Caco-2 (cell line): ENCODE data around the gene OTULINL. TPM values are rescaled to one million over a fixed set of nuclear protein-coding genes. Genes with fewer than 3 reads are reported as not detected.

Source experiments
- BruUV-seq: library from RNA; stranded (reverse); fragments of 400-500 nt; replicated peaks from 2 replicates; lab custom pipeline; 2021; lab: Mats Ljungman, UMichigan
- CTCF ChIA-PET: fragments of 300-600 bp; sonication (Branson Sonifier 250); formaldehyde crosslinking; loops from one replicate; lab custom pipeline; 2022; ENCODE audit warnings: antibody characterized with exemption; lab: Charles Lee
- POLR2A ChIA-PET: fragments of 300-600 bp; sonication (Branson Sonifier 250); formaldehyde crosslinking; loops from one replicate; lab custom pipeline; 2022; ENCODE audit warnings: antibody characterized with exemption; lab: Charles Lee
- DNase-seq, 2 experiments: peaks; one replicate each; pipeline versions ENCODE4 v3.0.0 to v3.0.0-alpha.2; 2020 to 2022
- H3K27me3 ChIP-seq: replicated peaks from 2 replicates; pipeline ENCODE4 v1.6.0; 2011; ENCODE audit warnings: low read length; ENCODE audit not compliant: control insufficient read depth, insufficient read depth
- H3K36me3 ChIP-seq: 2 replicates; pipeline ENCODE4 v1.5.1; 2011; ENCODE audit warnings: low read length; ENCODE audit not compliant: control insufficient read depth, insufficient read depth
- H3K4me1 ChIP-seq: fragments of 250-450 bp; sonication (Bioruptor Pico); 2 replicates; pipeline ENCODE4 v1.5.1; 2020; ENCODE audit warnings: mild to moderate bottlenecking
- H3K4me3 ChIP-seq: 2 replicates; pipeline ENCODE4 v1.5.1; 2011; ENCODE audit warnings: low read depth, mild to moderate bottlenecking, control low read depth, low read length
- H3K9me3 ChIP-seq: fragments of 250-450 bp; sonication (Bioruptor Pico); 2 replicates; pipeline ENCODE4 v1.5.1; 2020; ENCODE audit warnings: mild to moderate bottlenecking, moderate library complexity
- H3K27ac Mint-ChIP-seq: one replicate; pipeline ENCODE4 v1.8.0; 2022; ENCODE audit warnings: mixed read lengths; ENCODE audit not compliant: unreplicated experiment
- H3K27me3 Mint-ChIP-seq: one replicate; pipeline ENCODE4 v1.8.0; 2022; ENCODE audit warnings: mixed read lengths; ENCODE audit not compliant: insufficient read depth, unreplicated experiment
- H3K36me3 Mint-ChIP-seq: one replicate; pipeline ENCODE4 v1.8.0; 2022; ENCODE audit warnings: mild to moderate bottlenecking, mixed read lengths; ENCODE audit not compliant: insufficient read depth, unreplicated experiment
- H3K4me1 Mint-ChIP-seq: one replicate; pipeline ENCODE4 v1.8.0; 2022; ENCODE audit warnings: low read depth, mixed read lengths; ENCODE audit not compliant: unreplicated experiment
- H3K4me3 Mint-ChIP-seq: one replicate; pipeline ENCODE4 v1.8.0; 2022; ENCODE audit warnings: mild to moderate bottlenecking, moderate library complexity, mixed read lengths; ENCODE audit not compliant: unreplicated experiment
- H3K9me3 Mint-ChIP-seq: one replicate; pipeline ENCODE4 v1.8.0; 2022; ENCODE audit warnings: mixed read lengths; ENCODE audit not compliant: unreplicated experiment
- intact Hi-C: fragments of 100-400 bp; cut with micrococcal nuclease; formaldehyde crosslinking; loops from one replicate; pipeline ENCODE4 v1.10.0; 2022; ENCODE audit not compliant: unreplicated experiment
- total RNA-seq: library from RNA; stranded (reverse); gene quantifications from 2 replicates; pipeline ENCODE4 v1.2.3, GENCODE V29; 2022
- TF ChIP-seq, protein P1 (sequence below), 2 experiments: fragments of 200-600 bp in 1 of 2; IDR thresholded peaks; 1 replicate in 1 of 2; 2 replicates in 1 of 2; pipeline versions ENCODE4 v1.5.1 to v1.8.0; 2011 to 2022; ENCODE audit warnings: antibody characterized with exemption in 1 of 2, control low read depth in 1 of 2, inconsistent platforms in 1 of 2, low read depth in 1 of 2, low read length in 1 of 2, mild to moderate bottlenecking in 1 of 2, moderate library complexity in 1 of 2; ENCODE audit not compliant: insufficient read depth in 1 of 2, severe bottlenecking in 1 of 2, unreplicated experiment in 1 of 2

Gene OTULINL
- total RNA-seq, 1 experiment from 2014 or later = 18.3 TPM

DNA sequence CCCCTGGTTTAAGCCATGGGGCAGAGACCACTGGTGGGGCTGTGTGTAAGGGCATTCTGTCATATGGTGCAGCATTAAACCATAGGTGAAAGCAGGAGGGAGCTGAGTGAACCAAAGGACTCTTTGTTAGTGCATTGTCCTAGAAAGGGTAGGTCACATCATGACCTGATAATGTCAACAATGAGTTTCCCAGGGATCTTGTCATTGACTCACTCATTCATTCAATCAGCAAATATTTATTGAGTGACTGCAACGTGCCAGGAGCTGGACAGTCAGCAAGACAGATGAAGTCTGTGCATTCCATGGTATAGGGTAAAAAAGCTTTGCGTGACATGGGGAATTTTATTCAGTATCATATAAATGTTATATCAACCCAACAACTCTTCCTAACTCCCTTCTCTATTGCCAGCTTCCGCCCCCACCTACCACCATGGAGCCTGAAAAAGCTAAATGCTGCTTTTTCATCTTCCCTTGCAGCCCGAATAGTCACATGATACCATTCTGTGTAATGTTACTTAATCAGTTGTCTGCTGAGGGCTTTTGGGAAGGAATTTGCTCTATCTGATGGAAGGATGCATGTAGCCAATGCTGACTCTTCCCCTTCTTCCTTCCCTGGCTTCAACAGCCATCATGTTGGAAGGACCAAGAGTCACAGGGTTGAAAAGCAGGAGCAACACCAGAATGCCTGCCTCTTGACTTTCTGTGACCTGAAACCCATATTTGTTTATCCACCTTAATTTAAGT is 11.5 kb upstream of the OTULINL start:
- ChIA-PET POLR2A (interaction anchor here (1.0 kb wide), 1 partner anchor 19 kb away, joined by 6 read pairs; no protein-coding TSS in a partner anchor), CTCF (no interaction called here)
- no peak overlapping the region for H3K27ac Mint-ChIP-seq
- Histone ChIP-seq H3K27me3 (no peaks in the 10 kb centered on the region), H3K4me1 (no peaks in the 10 kb centered on the region), H3K4me3 (no peak overlapping the region), H3K36me3 (no peaks in the 10 kb centered on the region), H3K9me3 (0 out of 2 replicates have a peak, but pooled peaks cover 7% of the 10 kb centered on the region)
- no peak overlapping the region for H3K4me3 Mint-ChIP-seq
- TF ChIP-seq, protein P1, sequence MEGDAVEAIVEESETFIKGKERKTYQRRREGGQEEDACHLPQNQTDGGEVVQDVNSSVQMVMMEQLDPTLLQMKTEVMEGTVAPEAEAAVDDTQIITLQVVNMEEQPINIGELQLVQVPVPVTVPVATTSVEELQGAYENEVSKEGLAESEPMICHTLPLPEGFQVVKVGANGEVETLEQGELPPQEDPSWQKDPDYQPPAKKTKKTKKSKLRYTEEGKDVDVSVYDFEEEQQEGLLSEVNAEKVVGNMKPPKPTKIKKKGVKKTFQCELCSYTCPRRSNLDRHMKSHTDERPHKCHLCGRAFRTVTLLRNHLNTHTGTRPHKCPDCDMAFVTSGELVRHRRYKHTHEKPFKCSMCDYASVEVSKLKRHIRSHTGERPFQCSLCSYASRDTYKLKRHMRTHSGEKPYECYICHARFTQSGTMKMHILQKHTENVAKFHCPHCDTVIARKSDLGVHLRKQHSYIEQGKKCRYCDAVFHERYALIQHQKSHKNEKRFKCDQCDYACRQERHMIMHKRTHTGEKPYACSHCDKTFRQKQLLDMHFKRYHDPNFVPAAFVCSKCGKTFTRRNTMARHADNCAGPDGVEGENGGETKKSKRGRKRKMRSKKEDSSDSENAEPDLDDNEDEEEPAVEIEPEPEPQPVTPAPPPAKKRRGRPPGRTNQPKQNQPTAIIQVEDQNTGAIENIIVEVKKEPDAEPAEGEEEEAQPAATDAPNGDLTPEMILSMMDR (IDR thresholded peaks at IDR 0.05; ENCODE audit: insufficient read depth in 1 of 2, low read depth in 1 of 2, low read length in 1 of 2, severe bottlenecking in 1 of 2, unreplicated experiment in 1 of 2) = no peak
- peaks cover 20% of the 10 kb centered on the region for H3K9me3 Mint-ChIP-seq
- no peaks in the 10 kb centered on the region for H3K36me3 Mint-ChIP-seq
- no TSS peak for BruUV-seq
- intact Hi-C loops = no loop called here
- no peaks in the 10 kb centered on the region for H3K27me3 Mint-ChIP-seq
- DNase-seq = peak in 1 of 2 experiments; percentile 26
- H3K4me1 Mint-ChIP-seq = peaks cover 17% of the 10 kb centered on the region

DNA sequence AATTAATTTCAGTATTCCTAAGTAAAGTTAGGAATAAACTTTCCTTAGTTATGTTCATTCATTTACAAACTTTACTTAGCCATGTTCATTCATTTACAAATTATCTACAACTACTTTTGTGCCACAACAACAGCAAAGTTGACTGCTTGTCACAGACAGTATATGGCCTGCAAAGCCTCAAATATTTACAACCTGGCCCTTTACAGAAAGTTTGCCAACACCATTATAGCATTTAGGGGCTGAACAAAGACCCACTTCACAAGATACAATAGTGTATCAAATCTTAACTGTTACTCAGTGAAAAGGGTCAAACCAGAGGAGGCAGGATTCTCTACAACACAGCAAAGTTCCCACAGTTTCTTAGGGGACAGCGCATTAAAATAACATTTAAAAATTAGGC is 9.7 kb upstream of the OTULINL start:
- Mint-ChIP-seq H3K27me3 (no peaks in the 10 kb centered on the region), H3K9me3 (peaks cover 16% of the 10 kb centered on the region), H3K36me3 (no peaks in the 10 kb centered on the region), H3K4me1 (peaks cover 17% of the 10 kb centered on the region), H3K27ac (no peak overlapping the region), H3K4me3 (no peak overlapping the region)
- TF ChIP-seq, protein P1 (IDR thresholded peaks at IDR 0.05; ENCODE audit: insufficient read depth in 1 of 2, low read depth in 1 of 2, low read length in 1 of 2, severe bottlenecking in 1 of 2, unreplicated experiment in 1 of 2) = no peak
- no peak for DNase-seq
- intact Hi-C loops = no loop called here
- BruUV-seq = no TSS peak
- no peaks in the 10 kb centered on the region for H3K4me1 ChIP-seq
- H3K36me3 ChIP-seq = no peaks in the 10 kb centered on the region
- H3K4me3 ChIP-seq = no peak overlapping the region
- ChIA-PET CTCF (no interaction called here), POLR2A (no interaction called here)
- H3K27me3 ChIP-seq = no peaks in the 10 kb centered on the region
- H3K9me3 ChIP-seq = 0 out of 2 replicates have a peak, but pooled peaks cover 5% of the 10 kb centered on the region

DNA sequence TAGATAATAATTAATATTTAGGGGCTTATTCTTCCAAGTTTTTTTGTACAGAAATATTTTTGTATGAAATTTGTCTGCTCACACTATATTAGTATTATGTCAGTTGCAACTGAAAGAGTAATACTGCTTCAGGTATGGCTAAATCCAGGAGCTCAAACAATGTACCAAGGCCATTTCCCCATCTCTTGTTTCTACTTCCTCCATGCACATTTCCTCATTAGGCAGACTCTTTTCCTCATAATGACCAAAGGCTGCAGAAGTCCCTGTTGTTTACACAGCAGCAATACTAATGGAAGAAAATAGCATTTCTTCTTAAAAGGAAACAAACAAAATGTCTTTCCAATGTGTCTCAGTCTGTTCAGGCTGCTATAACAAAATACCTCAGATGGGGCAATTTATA is 9.2 kb upstream of the OTULINL start:
- H3K4me1 Mint-ChIP-seq = peaks cover 17% of the 10 kb centered on the region
- H3K9me3 Mint-ChIP-seq = peaks cover 16% of the 10 kb centered on the region

More for the DNA sequence above, 9.2 kb upstream of the OTULINL start:
- H3K4me3 ChIP-seq = no peak overlapping the region
- TF ChIP-seq, protein P1 (IDR thresholded peaks at IDR 0.05; ENCODE audit: insufficient read depth in 1 of 2, low read depth in 1 of 2, low read length in 1 of 2, severe bottlenecking in 1 of 2, unreplicated experiment in 1 of 2) = no peak
- H3K27me3 ChIP-seq = no peaks in the 10 kb centered on the region
- no TSS peak for BruUV-seq
- no peaks in the 10 kb centered on the region for H3K27me3 Mint-ChIP-seq
- no peak for DNase-seq
- ChIA-PET CTCF (no interaction called here), POLR2A (no interaction called here)
- H3K27ac Mint-ChIP-seq = no peak overlapping the region
- H3K36me3 ChIP-seq = no peaks in the 10 kb centered on the region
- H3K9me3 ChIP-seq = 0 out of 2 replicates have a peak, but pooled peaks cover under 1% of the 10 kb centered on the region
- no peak overlapping the region for H3K4me3 Mint-ChIP-seq
- H3K4me1 ChIP-seq = no peaks in the 10 kb centered on the region
- intact Hi-C loops = no loop called here
- no peaks in the 10 kb centered on the region for H3K36me3 Mint-ChIP-seq
